Measurements from ENCODE around the gene SNRNP40.
A peak's percentile ranks its signal among the peaks of the same experiment; 100 is the strongest.
"Not testable (repeated sequence)": the region's sequence is repeated elsewhere in the genome, so short reads cannot be mapped to it uniquely, and the experiment has no call there.

Gene SNRNP40

DNA sequence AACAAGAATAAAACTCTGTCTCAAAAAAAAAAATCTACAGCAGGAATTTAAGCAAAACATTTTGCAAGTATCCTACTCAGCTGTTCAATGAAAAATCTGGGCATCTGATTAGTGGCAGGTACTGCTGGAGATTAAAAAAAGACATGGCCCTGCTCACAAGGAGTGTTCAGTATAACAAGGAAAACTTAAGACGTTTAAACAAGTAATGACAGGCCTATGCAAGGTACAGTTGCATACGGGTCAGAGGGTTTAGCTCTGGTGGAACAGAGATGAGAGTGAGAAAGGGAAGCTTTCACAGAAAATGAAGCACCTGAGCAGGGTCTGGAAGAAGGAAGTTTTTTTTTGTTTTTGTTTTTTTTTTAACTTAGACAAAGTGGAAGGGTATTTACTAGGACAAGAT lies 23.0 kb downstream of the SNRNP40 start:
- DNase-seq = peak; percentile 8

- no peak for DNase-seq
Observed at GRCh38 chr1:31272369-31272768, 24.2 kb downstream of the SNRNP40 start.

DNA sequence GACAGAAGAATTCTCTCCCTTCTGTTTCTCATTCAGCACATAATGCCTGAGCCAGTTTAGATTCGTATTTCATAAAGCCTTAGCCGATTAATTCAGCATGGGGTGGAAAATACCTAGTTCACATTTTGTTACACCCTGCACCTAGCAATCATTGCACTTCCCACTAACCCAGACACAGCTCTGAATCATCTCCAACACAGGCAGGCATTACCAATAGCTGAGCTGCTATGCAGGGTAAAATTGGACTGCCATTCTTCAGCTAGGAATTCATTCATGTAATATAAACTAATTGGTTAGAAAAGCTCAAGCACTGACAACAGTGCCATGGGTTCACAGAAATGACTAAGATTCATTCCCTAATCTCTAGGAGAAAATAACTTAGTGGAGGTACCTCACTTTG lies 30.0 kb downstream of the SNRNP40 start:
- peak; percentile 7 for DNase-seq

- peak; percentile 19 for DNase-seq
Observed at GRCh38 chr1:31264790-31265386, 31.7 kb downstream of the SNRNP40 start.

DNA sequence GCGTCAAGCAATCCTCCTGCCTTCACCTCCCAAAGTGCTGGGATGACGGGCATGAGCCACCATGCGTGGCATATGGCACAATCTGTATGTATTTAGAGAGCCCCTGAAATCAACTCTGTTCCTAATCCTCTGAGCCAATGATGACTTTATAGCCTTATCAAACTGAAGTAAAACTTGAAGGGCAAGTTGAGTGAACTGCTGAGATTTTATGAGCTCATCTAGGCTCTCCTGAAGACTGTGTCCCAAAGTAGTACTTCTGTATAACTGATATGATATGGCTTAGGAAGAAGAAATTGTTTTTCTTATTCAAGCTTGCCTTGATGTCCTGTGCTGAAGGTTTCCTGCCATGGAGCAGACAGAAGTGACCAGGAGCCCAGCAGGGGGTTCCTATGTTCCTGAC lies 33.2 kb downstream of the SNRNP40 start:
- peak; percentile 5 for DNase-seq

DNA sequence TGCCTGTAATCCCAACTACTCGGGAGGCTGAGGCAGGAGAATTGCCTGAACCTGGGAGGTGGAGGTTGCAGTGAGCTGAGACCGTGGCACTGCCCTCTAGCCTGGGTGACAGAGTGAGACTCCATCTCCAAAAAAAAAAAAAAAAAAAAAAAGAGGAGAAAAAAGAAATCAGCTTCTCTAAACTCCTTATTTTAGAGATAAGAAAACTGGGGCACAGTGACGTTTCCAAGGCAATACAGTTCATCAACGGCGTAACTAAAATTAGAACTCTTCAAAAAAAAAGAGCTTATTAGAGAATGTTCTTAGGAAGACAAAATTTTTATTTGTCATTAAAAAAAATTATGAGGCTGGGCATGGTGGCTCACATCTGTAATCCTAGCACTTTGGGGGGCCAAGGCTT lies 34.2 kb downstream of the SNRNP40 start:
- not testable (repeated sequence) for DNase-seq

- DNase-seq = peak; percentile 11
Observed at GRCh38 chr1:31261916-31262315, 34.7 kb downstream of the SNRNP40 start.

GRCh38 chr1:31259746-31260145 lies 36.8 kb downstream of the SNRNP40 start:
- peak; percentile 13 for DNase-seq

DNA sequence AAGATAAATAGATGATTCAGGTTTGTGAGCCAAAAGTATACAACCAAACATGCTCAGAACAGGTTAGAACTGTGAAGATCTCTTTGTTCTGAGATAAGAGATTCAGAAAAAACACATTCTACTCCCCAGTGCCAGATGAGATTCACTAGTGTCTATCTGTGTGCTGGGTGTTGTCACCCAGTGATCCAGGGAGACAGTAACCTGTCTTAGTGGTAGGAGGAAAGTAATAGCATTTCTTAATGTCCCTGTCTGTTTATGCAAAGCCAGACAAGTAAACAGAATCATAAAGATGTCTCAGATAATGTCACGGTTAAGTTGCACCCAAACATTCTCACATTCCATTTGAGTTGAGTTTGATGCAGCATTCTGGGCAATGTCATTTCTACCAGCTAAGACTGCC lies 38.0 kb downstream of the SNRNP40 start:
- no peak for DNase-seq

DNA sequence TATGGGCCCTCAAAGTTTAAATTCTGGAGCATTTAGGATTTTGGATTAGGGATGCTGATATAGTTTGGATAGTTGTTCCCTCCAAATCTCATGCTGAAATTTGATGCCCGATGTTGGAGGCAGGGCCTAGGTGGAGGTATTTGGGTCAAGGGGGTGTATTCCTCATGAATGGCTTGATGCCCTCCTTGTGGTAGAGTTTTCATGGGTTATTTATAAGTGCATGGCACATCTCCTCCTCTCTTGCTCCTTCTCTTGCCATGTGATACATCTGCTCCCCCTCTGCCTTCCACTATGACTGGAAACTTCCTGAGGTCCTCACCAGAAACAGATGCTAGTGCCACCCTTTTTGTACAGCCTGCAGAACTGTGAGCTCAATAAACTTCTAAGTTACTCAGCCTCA lies 39.4 kb downstream of the SNRNP40 start:
- peak; percentile 16 for DNase-seq

GRCh38 chr1:31249854-31250253 lies 46.7 kb downstream of the SNRNP40 start:
- no peak for DNase-seq

DNA sequence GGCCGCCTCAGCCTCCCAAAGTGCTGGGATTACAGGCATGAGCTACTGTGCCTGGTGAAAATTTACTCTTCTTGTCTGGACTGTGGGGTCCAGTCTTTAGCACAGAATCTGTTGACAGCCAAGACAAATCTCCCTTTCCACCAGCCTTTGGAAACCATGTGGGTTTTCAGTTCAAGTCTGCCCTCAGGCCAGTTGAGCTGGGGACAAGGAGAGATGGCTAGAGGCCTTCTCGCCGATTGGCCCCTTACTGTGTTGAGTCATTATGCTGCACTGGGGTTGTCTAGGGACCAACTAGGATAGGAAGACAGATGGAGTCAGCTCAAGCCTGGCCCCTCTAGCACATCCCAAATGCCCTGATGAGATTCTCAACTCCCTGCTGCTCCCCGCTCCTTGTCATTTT lies 48.3 kb downstream of the SNRNP40 start:
- no peak for DNase-seq

- no peak for DNase-seq
Observed at GRCh38 chr1:31244326-31244725, 52.3 kb downstream of the SNRNP40 start.

- DNase-seq = peak; percentile 81
Observed at GRCh38 chr1:31243501-31244286, 52.9 kb downstream of the SNRNP40 start.

DNA sequence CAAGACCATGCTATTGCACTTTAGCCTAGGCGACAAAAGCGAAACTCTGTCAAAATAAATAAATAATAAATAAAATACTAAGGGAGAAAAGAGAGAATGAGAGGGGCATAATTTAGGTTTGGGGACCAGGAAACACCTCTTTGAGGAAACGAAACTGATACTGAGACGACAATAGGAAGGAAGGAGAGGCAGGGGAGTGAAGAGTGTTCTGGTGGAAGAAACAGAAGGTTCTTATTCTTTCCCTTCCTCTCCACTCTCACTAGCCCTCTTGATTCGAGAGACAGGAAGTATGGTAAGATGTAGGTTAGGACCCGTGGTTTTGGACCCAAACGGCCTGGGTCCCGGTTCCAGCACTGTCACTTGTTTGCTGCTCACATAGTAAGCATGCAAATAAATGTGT lies 55.3 kb downstream of the SNRNP40 start:
- DNase-seq = no peak

DNA sequence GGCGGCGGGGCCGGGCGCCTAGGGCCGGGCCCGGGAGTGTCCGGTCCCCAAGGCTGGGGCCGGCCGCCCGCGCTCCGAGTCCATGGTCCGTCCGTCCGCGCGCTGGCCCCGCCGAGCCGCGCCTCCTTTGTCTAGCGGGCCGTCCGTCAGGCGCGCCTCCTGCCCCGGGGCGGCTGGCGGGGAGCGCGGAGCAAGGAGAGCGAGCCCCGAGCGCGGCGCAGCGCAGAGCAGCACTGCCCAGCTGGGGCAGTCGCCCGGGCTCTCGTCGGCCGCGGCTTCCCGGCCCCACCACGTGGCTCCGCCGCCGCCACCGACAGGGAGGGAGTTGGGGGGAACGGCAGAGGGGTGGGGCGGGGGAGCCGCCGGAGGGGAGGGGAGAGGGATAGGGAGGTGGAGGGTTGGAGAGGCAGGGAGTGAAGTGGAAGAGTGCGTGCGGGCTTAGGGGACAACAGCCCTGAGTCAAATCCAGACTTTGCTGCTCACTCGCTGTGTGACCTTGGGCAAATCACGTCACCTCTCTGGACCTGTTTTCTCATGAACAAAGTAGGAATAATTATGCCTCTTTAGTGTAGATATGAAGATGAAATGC lies 56.8 kb downstream of the SNRNP40 start, which contains the start of gene NKAIN1:
Gene NKAIN1, minus strand, starts transcription at position 235 of the 589 bp plus-strand sequence. CDS start 340 bp downstream, outside the sequence.
- DNase-seq = peak; percentile 81

DNA sequence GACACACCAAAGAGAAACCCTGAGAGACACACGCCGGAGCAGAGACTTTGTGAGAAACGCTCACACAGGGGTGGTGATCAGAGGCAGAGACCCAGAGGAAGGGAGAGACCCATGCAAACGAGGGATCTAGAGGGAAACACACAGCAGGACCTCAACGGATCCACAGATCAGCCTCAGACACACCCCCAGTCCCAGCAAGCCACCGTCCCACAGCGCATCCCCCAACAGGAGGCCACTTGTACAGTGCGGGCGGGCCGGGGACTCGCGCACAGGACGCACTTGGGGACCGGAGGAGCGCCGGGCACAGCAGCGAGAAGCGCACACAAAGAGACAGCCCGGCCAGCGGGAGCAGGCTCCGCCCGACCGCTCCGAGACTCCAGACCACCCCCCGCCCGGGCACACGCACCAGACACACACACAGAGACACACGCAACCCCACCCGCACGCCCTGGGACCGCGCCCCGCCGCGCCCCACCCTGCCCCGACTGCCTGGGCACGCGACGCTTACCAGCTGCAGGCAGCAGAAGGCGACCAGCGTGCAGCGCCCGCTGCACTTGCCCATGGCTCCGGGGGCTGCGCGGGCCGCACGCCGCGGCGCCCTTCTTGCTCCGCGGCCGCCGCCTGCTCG lies 57.5 kb downstream of the SNRNP40 start:
- peak; percentile 69 for DNase-seq

DNA sequence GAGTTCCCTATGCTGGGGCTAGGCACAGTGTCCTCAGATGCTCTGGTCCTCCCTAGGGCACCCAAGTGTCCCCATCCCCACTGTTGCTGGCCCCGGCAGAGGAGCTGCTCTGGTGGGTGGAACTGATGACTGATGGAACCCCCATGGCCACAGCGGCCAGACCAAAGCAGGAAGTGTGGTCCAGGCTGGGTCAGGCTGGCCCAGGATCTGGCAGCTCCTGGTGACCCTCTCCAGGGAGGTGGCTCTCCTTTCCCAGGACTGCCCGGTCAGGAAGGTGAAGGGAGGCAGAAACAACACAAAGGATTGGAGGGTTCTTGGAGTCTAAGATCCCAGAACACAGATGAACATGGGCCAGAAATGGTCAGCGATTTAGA lies 58.0 kb downstream of the SNRNP40 start:
- DNase-seq = no peak

GRCh38 chr1:31234870-31235269 lies 61.7 kb downstream of the SNRNP40 start:
- no peak for DNase-seq

DNA sequence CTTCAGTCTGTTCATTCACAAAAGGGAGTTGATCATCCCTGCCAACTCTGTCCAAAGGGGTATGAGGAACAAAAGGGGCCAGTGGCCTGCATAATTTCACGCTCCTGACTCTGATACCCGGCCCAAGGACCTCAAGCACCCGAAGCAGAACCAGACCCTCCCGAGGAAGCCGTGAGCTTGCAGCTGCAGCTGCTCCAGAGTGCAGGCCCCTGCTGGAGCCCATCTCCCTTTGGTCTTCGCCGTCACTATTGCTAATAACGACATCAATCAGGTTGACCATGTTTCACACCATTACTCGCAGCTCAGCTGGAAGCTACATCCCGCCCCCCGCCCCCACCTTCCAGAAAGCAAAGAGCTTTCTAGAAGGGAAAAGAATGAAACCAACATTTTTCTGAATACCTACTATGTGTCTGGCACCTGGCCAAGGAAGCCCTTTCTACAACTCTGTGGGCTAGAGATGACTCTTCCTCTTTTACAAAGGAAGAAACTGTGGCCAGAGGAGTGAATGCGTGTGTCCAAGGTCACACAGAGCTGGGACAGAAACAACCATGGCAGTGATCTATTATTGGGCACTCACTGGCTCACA lies 62.4 kb downstream of the SNRNP40 start:
- no peak for DNase-seq

DNA sequence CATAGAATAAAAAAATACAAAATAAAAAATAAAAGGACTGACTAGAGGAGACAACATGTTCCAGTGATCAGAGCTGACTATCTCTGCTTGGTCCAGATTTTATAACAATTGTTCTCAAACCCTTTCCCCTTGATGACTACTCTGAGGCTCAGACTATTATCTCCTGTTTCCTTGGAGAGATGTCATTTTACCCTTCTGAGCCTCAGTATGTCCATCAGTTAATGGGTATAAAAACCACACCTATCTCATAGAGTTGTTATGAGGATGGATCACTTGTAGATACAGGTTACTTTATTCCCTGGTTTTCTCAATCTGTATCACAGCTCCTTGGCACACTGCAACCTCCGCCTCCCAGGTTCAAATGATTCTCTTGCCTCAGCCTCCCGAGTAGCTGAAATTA lies 63.9 kb downstream of the SNRNP40 start:
- no peak for DNase-seq

GRCh38 chr1:31231802-31232201 lies 64.8 kb downstream of the SNRNP40 start:
- no peak for DNase-seq

DNA sequence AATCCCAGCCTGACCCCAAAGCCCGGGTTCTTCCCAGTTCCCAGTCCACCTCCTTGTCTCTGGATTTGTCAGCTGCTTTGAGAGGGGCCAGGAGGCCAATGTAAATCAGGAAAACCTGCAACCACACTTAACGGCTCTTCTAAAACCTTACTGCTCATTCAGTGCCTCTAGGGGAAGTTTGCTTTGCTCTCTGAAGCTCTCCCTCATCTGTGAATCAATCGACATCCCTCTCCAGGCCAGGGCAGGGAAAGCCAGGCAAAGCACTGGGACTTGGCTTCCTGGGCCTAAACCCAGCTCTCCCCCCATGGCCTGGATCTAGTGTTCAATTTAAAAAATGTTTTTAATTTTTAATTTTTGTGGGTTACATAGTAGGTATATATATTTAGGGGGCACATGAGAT lies 66.2 kb downstream of the SNRNP40 start:
- DNase-seq = no peak
